Spleen (tissue), 7 donors: ENCODE results near the gene GNRH2.

Experiments
- CTCF ChIP-seq, 11 experiments: fragments of 200-600 bp in 7 of 11; fragments of 450-650 bp in 4 of 11; sonication (generic) in 4 of 11; IDR thresholded peaks in 8 of 11; conservative IDR thresholded peaks in 3 of 11; 1 replicate in 7 of 11; 2 replicates in 4 of 11; pipeline versions ENCODE4 v1.4.0 to v1.8.0; 2016 to 2021; ENCODE audit warnings: antibody characterized with exemption in 11 of 11, inconsistent platforms in 4 of 11, mild to moderate bottlenecking in 1 of 11
- POLR2A ChIP-seq, 3 donors: fragments of 450-650 bp; IDR thresholded peaks; one replicate each; pipeline ENCODE4 v1.5.1; 2017; ENCODE audit warnings: antibody characterized with exemption in 3 of 3, mild to moderate bottlenecking in 1 of 3
- POLR2AphosphoS5 ChIP-seq, 3 donors: sonication (generic); formaldehyde crosslinking; IDR thresholded peaks; one replicate each; pipeline ENCODE4 v1.5.1; 2017; ENCODE audit warnings: antibody characterized with exemption in 3 of 3
- donor health status: DM: no; HTN: no; CAD: no; lungs with moderate emphysema.
- donor health status: DM: no; HTN: no; CAD: no.
- donor health status: DM: no; HTN: no; CAD: no.

DNA sequence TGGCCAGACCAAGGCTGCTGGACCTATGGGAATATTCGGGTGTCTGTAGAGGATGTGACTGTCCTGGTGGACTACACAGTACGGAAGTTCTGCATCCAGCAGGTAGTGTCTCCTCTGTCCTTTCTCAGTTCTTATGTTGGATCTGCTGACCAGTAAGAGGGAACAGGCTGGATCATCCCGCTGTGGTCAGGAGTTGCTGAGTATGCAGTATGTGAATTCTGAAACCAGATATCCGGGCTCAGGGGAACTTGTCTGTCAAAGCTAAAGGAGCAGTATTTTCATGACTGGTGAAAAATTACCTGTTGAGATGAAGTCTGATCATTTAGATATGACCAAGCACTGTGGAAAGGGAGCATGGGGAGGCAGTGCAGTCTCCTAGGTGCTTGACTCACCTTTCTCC lies 22.1 kb upstream of the GNRH2 start:
- no peak for TF ChIP-seq CTCF (IDR thresholded peaks at IDR 0.05 in 8 of 11, conservative IDR thresholded peaks at IDR 0.05 in 3 of 11)
- no peak for TF ChIP-seq POLR2AphosphoS5 (IDR thresholded peaks at IDR 0.05)
- TF ChIP-seq POLR2A (IDR thresholded peaks at IDR 0.05), result no peak
